ENCODE data around the gene CDKL1. TPM values are rescaled to one million over a fixed set of nuclear protein-coding genes. Genes with fewer than 3 reads are reported as not detected.

Gene CDKL1
- total RNA-seq, 1 donor from 2014 or later: 2.5 TPM

DNA sequence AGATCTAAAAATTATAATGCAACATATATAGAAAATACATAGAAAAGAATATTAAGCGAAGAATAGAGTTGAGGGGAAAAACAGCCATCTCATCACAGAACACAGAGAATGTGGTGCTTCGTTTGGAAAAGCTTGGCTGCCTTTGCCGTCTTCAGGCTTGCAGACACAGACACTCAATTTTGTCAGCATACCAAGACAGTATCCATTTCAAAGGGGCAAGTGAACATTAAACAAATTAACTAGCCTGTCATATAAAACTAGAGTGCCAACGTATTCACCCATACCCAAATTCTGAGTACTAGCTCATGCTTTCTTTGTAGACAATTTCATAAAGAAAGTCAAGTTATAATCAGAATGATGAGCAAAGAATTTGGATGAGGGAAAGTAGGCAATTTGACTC is 44.1 kb downstream of the CDKL1 start:
- Histone ChIP-seq H3K4me1 (peaks cover 3% of the 10 kb centered on the region), H3K4me3 (no peak overlapping the region), H3K36me3 (no peaks in the 10 kb centered on the region), H3F3A (ENCODE audit: low read depth) (no peaks in the 10 kb centered on the region), H3K79me2 (ENCODE audit: low read depth) (no peaks in the 10 kb centered on the region), H4K20me1 (ENCODE audit: low read depth) (no peaks in the 10 kb centered on the region), H3K27me3 (no peaks in the 10 kb centered on the region), H3K27ac (no peak overlapping the region), H3K4me2 (no peak overlapping the region), H3K9me3 (ENCODE audit: low read depth) (no peaks in the 10 kb centered on the region), H2AFZ (replicated peaks) (no peak overlapping the region), H3K9ac (no peak overlapping the region)
- H3K27me3 Mint-ChIP-seq (ENCODE audit: insufficient read depth, low read depth): no peaks in the 10 kb centered on the region
- no peak overlapping the region for H3K27ac Mint-ChIP-seq
- no peak overlapping the region for H3K4me3 Mint-ChIP-seq
- no peaks in the 10 kb centered on the region for H3K36me3 Mint-ChIP-seq
- no peak for DNase-seq (ENCODE audit: low spot score)
- H3K9me3 Mint-ChIP-seq: no peaks in the 10 kb centered on the region
- H3K4me1 Mint-ChIP-seq: peaks cover 6% of the 10 kb centered on the region
- TF ChIP-seq EZH2 (IDR thresholded peaks at IDR 0.05): no peak
- TF ChIP-seq CTCF (IDR thresholded peaks at IDR 0.05): no peak
- no peak for TF ChIP-seq EZH2phosphoT487 (IDR thresholded peaks at IDR 0.05)

- H3K4me2 ChIP-seq: no peak overlapping the region
- no peak overlapping the region for H3K4me3 ChIP-seq
- peaks cover under 1% of the 10 kb centered on the region for H3K4me1 ChIP-seq
- no peaks in the 10 kb centered on the region for H4K20me1 ChIP-seq (ENCODE audit: low read depth)
- Mint-ChIP-seq H3K4me3 (no peak overlapping the region), H3K36me3 (no peaks in the 10 kb centered on the region), H3K4me1 (peaks cover 8% of the 10 kb centered on the region), H3K27ac (no peak overlapping the region), H3K9me3 (no peaks in the 10 kb centered on the region), H3K27me3 (ENCODE audit: insufficient read depth, low read depth) (no peaks in the 10 kb centered on the region)
- no peak overlapping the region for H3K9ac ChIP-seq
- H3K36me3 ChIP-seq: no peaks in the 10 kb centered on the region
- no peaks in the 10 kb centered on the region for H3F3A ChIP-seq (ENCODE audit: low read depth)
- no peaks in the 10 kb centered on the region for H3K9me3 ChIP-seq (ENCODE audit: low read depth)
- no peaks in the 10 kb centered on the region for H3K79me2 ChIP-seq (ENCODE audit: low read depth)
- no peak overlapping the region for H2AFZ ChIP-seq (replicated peaks)
- no peak for DNase-seq (ENCODE audit: low spot score)
- H3K27me3 ChIP-seq: no peaks in the 10 kb centered on the region
- no peak for TF ChIP-seq EZH2 (IDR thresholded peaks at IDR 0.05)
- TF ChIP-seq EZH2phosphoT487 (IDR thresholded peaks at IDR 0.05): no peak
- no peak for TF ChIP-seq CTCF (IDR thresholded peaks at IDR 0.05)
- no peak overlapping the region for H3K27ac ChIP-seq
These were observed 45.7 kb downstream of the CDKL1 start for GRCh38 chr14:50350975-50351374.

DNA sequence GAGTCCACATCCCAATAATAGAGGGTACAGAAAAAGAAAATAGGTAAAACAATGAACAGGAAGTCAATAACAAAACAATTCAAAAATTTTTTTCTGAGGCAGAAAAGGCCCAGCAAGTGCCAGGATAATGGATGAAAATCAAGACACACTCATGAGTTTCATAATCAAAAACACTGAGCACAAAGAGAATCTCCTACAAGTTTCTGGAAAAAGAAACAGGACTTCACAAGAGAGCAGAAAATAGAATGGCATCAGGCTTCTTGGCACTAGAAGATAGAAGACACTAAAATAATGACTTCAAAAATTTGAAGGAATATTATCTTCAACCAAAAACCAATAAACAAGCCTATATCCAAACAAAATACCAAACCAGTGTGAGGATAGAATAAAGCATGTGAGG is 47.7 kb downstream of the CDKL1 start:
- H3K4me3 Mint-ChIP-seq: no peak overlapping the region

More for the DNA sequence above, 47.7 kb downstream of the CDKL1 start:
- H3K4me1 Mint-ChIP-seq: peaks cover 12% of the 10 kb centered on the region
- Histone ChIP-seq H2AFZ (replicated peaks) (no peak overlapping the region), H3K36me3 (no peaks in the 10 kb centered on the region), H3K9me3 (ENCODE audit: low read depth) (no peaks in the 10 kb centered on the region), H3K79me2 (ENCODE audit: low read depth) (no peaks in the 10 kb centered on the region), H3K9ac (no peak overlapping the region), H3K4me1 (peaks cover 7% of the 10 kb centered on the region), H3K27me3 (no peaks in the 10 kb centered on the region), H3K4me3 (no peak overlapping the region), H4K20me1 (ENCODE audit: low read depth) (no peaks in the 10 kb centered on the region), H3F3A (ENCODE audit: low read depth) (no peaks in the 10 kb centered on the region), H3K27ac (no peak overlapping the region), H3K4me2 (no peak overlapping the region)
- TF ChIP-seq CTCF (IDR thresholded peaks at IDR 0.05) (no peak), EZH2 (IDR thresholded peaks at IDR 0.05) (no peak), EZH2phosphoT487 (IDR thresholded peaks at IDR 0.05) (no peak)
- no peaks in the 10 kb centered on the region for H3K36me3 Mint-ChIP-seq
- no peak overlapping the region for H3K27ac Mint-ChIP-seq
- H3K9me3 Mint-ChIP-seq: no peaks in the 10 kb centered on the region
- no peak for DNase-seq (ENCODE audit: low spot score)
- H3K27me3 Mint-ChIP-seq (ENCODE audit: insufficient read depth, low read depth): no peaks in the 10 kb centered on the region
